GM10266 (cell line): ENCODE measurements around the gene MYO7A.

Experiments
- DNase-seq: peaks from one replicate; pipeline ENCODE4 v3.0.0; 2012; ENCODE audit errors: extremely low spot score
- TF ChIP-seq, protein P1 (sequence below): IDR thresholded peaks from 2 replicates; pipeline ENCODE4 v1.5.1; 2012; ENCODE audit warnings: mild to moderate bottlenecking, low read depth; ENCODE audit not compliant: control insufficient read depth, insufficient read depth; ENCODE audit errors: missing control alignments

MYO7A gene

DNA sequence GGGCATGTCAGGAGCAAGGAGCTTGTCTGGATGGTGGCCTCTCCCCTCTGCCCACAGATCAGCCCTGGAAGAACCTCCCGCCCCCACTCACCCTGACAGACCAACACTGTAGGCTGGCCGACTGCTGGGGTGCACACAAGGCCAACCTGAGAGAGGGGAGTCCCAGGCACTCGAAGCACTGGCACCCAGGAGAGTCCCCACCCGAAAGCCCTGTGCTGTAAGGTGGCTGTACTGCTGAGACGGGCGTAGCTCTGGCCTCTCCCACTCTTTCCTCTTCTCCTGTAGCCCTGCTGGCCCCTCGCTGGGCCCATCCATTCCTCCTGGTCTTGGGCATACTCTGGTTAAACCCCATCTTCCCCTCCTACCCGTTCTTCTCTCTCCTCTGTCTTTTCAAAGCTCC lies 39.7 kb downstream of the MYO7A start:
- TF ChIP-seq, protein P1, sequence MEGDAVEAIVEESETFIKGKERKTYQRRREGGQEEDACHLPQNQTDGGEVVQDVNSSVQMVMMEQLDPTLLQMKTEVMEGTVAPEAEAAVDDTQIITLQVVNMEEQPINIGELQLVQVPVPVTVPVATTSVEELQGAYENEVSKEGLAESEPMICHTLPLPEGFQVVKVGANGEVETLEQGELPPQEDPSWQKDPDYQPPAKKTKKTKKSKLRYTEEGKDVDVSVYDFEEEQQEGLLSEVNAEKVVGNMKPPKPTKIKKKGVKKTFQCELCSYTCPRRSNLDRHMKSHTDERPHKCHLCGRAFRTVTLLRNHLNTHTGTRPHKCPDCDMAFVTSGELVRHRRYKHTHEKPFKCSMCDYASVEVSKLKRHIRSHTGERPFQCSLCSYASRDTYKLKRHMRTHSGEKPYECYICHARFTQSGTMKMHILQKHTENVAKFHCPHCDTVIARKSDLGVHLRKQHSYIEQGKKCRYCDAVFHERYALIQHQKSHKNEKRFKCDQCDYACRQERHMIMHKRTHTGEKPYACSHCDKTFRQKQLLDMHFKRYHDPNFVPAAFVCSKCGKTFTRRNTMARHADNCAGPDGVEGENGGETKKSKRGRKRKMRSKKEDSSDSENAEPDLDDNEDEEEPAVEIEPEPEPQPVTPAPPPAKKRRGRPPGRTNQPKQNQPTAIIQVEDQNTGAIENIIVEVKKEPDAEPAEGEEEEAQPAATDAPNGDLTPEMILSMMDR, result no peak
- DNase-seq, result no peak

DNA sequence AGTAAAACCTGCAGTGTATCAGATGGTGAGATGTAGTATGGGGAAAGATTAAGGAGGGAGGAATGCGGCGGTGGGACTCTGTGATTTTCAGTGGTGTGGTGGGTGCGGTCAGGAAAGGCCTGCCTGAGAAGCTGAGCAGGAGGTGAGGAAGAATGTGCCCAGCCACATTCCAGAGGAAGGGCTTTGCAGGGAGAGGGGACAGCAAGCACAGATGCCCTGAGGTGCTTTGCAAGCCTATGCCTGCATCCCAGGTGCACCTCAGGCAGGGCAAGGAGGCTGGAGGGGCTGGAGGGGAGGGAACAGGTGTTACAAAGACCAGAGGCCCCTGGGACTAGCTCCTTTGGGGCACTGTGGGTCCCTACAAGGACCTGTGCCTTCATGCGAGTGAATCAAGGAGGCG lies 42.1 kb downstream of the MYO7A start:
- TF ChIP-seq, protein P1, result no peak
- DNase-seq, result no peak

DNA sequence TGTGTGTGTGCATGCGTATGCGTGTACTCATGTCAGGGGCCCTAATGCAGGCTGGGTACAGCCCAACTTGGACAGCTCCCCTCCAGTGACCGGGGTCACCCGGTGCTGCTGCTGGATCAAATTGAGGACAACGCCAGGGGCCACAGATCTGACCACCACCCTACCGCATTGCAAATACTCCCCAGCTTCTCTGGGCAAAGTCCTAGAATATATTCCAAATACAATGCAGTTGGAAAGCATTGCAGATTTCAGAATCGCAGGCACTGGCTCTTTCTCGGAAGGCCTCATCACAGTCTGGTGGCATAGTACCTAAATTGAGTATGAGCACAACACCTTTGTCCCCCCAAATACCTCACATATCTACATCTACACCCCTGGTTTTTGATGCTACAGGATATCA lies 43.2 kb downstream of the MYO7A start:
- TF ChIP-seq, protein P1, result no peak
- no peak for DNase-seq

DNA sequence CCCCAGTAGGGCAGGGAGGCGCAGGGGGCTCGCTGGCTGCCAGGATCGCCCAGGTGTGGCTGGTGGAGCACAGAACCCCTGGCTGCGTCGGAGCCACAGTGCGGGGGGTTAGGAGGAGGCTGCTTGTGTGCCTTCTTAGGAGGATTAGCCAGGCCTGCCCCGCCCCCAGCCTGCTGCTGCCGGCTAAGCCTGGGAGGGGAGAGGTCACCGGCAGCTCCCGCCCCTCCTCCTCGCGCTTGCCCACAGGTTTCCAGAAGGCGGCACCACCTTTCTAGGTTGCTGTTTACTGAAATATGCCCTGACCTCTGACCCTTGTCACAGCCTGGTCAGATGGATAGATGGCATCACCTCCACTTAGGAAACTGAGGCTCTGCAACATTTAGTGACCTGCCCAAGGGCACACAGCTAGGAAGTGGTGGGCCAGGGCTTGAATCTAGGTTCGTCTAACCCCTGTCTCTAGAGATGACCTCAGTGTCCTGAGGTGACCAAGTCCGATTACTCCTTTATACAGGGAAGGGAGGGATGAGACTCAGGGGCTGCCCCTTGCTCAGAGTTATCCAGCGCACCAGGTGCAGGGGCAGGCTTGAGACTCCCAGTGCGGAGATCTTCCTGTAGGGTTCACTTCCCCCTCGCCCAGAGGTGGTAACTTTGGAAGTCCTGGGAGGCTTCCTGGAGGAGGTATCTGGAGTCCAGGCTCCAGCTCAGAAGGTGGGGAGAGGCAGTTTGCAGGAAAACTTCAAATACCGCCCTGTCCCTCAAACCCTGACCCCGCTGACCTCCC lies 44.0 kb downstream of the MYO7A start:
- TF ChIP-seq, protein P1, result no peak
- DNase-seq, result no peak

DNA sequence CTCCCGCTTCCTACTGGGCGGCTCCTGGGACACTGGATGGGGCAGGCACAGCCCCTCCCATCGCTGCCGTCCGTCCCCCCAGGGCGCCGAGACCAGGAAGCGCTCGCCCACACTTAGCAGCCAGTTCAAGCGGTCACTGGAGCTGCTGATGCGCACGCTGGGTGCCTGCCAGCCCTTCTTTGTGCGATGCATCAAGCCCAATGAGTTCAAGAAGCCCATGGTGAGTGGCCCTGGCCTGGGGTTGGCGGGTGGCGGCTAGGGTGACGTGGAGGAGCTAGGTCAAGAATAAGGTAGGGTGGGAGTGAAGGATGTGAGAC lies 44.6 kb downstream of the MYO7A start:
- TF ChIP-seq, protein P1, result no peak
- DNase-seq, result no peak

DNA sequence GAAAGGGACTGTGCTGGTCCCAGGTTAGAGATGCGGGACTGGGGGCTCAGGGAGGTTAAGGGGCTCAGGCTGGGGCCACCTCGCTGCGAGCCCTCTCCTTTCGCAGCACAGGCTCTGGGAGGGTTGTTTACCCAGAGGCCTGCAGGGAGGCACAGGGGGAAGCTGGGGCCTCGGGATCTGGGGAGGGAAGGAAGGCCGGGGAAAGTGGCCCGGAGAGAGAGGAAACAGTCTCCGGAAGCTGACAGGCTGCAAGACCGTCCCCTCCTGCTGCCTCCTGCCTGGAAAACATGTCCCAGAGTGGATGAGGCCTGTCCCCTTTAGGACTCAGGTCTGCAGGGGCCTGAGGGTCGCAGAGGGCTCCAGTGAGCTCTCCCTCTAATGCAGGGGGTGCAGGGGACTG lies 45.4 kb downstream of the MYO7A start:
- no peak for DNase-seq

DNA sequence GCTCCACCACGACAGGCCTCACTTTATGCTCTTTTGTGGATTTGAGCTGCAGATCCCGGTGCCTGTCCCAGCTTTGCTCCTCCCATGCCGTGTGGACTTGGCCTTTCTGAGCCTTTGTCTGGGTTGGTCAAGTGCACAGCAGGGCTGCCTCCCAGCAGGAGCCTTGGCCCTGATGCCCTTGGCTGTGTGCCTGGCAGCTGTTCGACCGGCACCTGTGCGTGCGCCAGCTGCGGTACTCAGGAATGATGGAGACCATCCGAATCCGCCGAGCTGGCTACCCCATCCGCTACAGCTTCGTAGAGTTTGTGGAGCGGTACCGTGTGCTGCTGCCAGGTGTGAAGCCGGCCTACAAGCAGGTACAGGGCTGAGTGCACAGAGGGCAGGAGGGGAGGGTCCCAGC lies 46.5 kb downstream of the MYO7A start:
- DNase-seq, result no peak
- TF ChIP-seq, protein P1, result no peak

More for the DNA sequence above, 45.4 kb downstream of the MYO7A start:
- TF ChIP-seq, protein P1, result no peak
